ENCODE data around the gene CELF6.

DNA sequence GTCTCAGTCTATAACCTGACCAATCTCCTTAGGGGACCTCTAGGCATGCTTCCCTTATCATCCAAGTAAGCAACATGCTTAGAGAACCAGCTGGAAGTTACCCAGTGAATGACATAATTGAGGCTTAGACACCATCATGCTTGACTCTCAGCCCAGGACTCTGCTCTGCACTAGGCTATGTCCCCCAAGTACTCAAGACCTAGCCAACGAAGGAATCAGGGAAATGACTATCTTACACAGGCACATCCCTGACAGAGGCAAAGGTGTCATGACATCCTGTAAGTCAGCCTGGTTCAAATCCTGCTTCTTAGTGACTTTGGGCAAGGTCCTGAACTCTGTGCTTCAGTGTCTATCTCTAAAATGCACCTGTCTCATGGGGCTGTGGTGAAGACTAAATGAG lies 24.6 kb upstream of the CELF6 start:
- TF ChIP-seq POLR2AphosphoS5 (IDR thresholded peaks at IDR 0.05; ENCODE audit: borderline replicate concordance, low read depth, low read length), result no peak
- TF ChIP-seq EZH2 (IDR thresholded peaks at IDR 0.05), result no peak
- no peak for TF ChIP-seq FOXP2 (optimal IDR thresholded peaks at IDR 0.05; ENCODE audit: control extremely low read depth, extremely low read length, insufficient read depth)
